H1 (cell line): ENCODE measurements around the gene MCOLN3. TPM values are rescaled to one million over a fixed set of nuclear protein-coding genes. Genes with fewer than 3 reads are reported as not detected.

Experiments used
- CREB1 ChIP-seq: IDR thresholded peaks from 2 replicates; pipeline ENCODE4 v1.6.1; 2012; ENCODE audit warnings: inconsistent platforms
- EGR1 ChIP-seq: IDR thresholded peaks from 2 replicates; pipeline ENCODE4 v1.6.1; 2011; ENCODE audit warnings: low read depth, low read length, borderline replicate concordance
- HDAC6 ChIP-seq: IDR thresholded peaks from one replicate; pipeline ENCODE4 v1.7.1; 2012; ENCODE audit warnings: low read depth, mild to moderate bottlenecking, inconsistent platforms, low read length, moderate library complexity
- JUN ChIP-seq: IDR thresholded peaks from 2 replicates; pipeline ENCODE4 v1.6.1; 2011; ENCODE audit warnings: low read depth, mild to moderate bottlenecking, improper control_type of control experiment, low read length
- MAFK ChIP-seq: IDR thresholded peaks from 2 replicates; pipeline ENCODE4 v1.6.1; 2012; ENCODE audit warnings: low read depth, mild to moderate bottlenecking, improper control_type of control experiment, low read length
- PHF8 ChIP-seq: fragments of 200-600 bp; sonication (generic); conservative IDR thresholded peaks from 2 replicates; pipeline ENCODE4 v1.7.1; 2012; ENCODE audit warnings: low read depth, mild to moderate bottlenecking, inconsistent platforms, low read length, moderate library complexity
- RNF2 ChIP-seq: fragments of 200-900, 300-1000 bp; sonication (generic); IDR thresholded peaks from 2 replicates; pipeline ENCODE4 v1.7.1; 2016; ENCODE audit warnings: borderline replicate concordance, low read depth, mild to moderate bottlenecking, antibody characterized with exemption, low read length; ENCODE audit not compliant: poor library complexity, severe bottlenecking; ENCODE audit errors: missing control alignments
- SIN3A ChIP-seq, 2 experiments: IDR thresholded peaks in 1 of 2; conservative IDR thresholded peaks in 1 of 2; 2 replicates each; pipeline ENCODE4 v1.6.1; 2011 to 2012; ENCODE audit warnings: low read length in 2 of 2, improper control_type of control experiment in 1 of 2, low read depth in 1 of 2, mild to moderate bottlenecking in 1 of 2
- SIRT6 ChIP-seq: IDR thresholded peaks from one replicate; pipeline ENCODE4 v1.7.1; 2012; ENCODE audit warnings: low read length, inconsistent platforms
- ZNF274 ChIP-seq: IDR thresholded peaks from 2 replicates; pipeline ENCODE4 v1.7.0; 2012; ENCODE audit warnings: low read length, borderline replicate concordance; ENCODE audit errors: extremely low read depth
- polyA plus RNA-seq, 7 experiments: library from polyadenylated mRNA; depleted of rRNA in 3 of 7; stranded (reverse) in 5 of 7; unstranded in 2 of 7; fragments of >200 nt in 5 of 7; fragments of 200-250 nt in 2 of 7; gene quantifications; 1 replicate in 5 of 7; 2 replicates in 1 of 7; 4 replicates in 1 of 7; pipeline versions ENCODE4 v1.2.1 to v1.2.3, GENCODE V29; 2011 to 2013; ENCODE audit warnings: missing spikeins in 2 of 7, mixed read lengths in 2 of 7
- total RNA-seq: library from RNA; stranded (reverse); fragmentation: NEBNext Ultra II Directional; extraction: Animal tissue kit (Norgen Biotek cat#: 25700); gene quantifications from 2 replicates; pipeline ENCODE4 v1.2.1, GENCODE V29; 2021

The MCOLN3 gene
- total and polyA plus RNA-seq, 2 of the 8 experiments (the other 6 are each of a cell fraction or from before 2014, with no cell fraction given), result 3.8 to 4.9 TPM

GRCh38 chr1:85087659-85088407 lies 39.5 kb upstream of the MCOLN3 start (continued):
- TF ChIP-seq EGR1 (no peak), HDAC6 (no peak), MAFK (no peak), RNF2 (no peak), CREB1 (no peak), SIRT6 (no peak), ZNF274 (no peak), PHF8 (no peak), JUN (no peak), SIN3A (conservative IDR thresholded peaks at IDR 0.05 in 1 of 2, IDR thresholded peaks at IDR 0.05 in 1 of 2; ENCODE audit: low read depth in 1 of 2, low read length in 2 of 2) (no peak)
